Measurements from ENCODE around the gene OR4C12. TPM values are rescaled to one million over a fixed set of nuclear protein-coding genes. Genes with fewer than 3 reads are reported as not detected.

OR4C12 gene
- not detected in 2 replicates for total RNA-seq (2014; rRNA removed; shearing (Covaris generic))

DNA sequence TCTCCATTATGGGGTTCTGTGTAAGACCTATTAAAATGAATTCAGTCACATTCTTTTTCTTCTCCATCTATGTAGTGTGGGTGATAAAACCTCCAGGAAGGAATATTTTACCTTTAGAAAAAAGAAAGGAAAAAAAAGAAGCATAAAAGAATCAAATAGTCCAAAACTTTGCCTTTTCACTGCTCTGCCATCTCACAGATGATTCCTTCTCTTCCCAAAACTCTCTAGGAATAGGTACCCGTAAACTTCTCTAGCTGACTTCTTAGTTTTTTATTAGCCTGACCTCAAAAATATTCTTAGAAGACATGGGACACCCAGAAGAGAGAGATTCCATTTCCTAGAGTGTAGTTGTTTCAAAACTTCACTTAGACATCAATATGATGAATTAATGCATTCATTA lies at the start of gene OR4C12:
Gene OR4C12 (minus strand): TSS at position 101 of the 400 bp plus-strand sequence. CDS start 34 bp downstream, at position 67.

DNA sequence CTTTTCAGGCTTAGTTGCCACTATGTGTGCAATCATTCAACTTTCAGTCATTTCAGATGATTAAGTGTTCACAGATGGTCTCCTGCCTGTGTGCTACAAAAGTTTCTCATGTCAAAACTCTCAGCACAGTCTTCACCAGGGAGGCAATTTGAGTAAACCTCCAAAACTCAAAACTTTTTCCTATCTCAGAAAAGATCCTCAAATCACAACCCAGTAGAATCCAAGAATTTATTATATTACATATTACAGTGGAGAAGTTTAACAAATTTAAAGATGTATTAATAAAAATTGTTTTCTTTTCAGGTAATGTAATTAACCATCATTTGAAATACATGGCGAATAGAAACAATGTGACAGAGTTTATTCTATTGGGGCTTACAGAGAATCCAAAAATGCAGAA lies 30.2 kb downstream of the OR4C12 start, which contains the start of gene OR4C13:
Gene OR4C13 (plus strand): TSS at position 301 of the 400 bp plus-strand sequence. CDS start 32 bp downstream, at position 333.

Other genes with a start within 250 kb of the OR4C12 start
- gene OR4C13, start 30.1 kb downstream of the OR4C12 start, total RNA-seq (2014; rRNA removed; shearing (Covaris generic)): not detected in 2 replicates
- not detected in 2 replicates for gene OR4C45, start 50.3 kb upstream of the OR4C12 start, total RNA-seq (2014; rRNA removed; shearing (Covaris generic))

Data from A375 (cell line).